ENCODE measurements around the gene FAM131A.

The FAM131A gene

DNA sequence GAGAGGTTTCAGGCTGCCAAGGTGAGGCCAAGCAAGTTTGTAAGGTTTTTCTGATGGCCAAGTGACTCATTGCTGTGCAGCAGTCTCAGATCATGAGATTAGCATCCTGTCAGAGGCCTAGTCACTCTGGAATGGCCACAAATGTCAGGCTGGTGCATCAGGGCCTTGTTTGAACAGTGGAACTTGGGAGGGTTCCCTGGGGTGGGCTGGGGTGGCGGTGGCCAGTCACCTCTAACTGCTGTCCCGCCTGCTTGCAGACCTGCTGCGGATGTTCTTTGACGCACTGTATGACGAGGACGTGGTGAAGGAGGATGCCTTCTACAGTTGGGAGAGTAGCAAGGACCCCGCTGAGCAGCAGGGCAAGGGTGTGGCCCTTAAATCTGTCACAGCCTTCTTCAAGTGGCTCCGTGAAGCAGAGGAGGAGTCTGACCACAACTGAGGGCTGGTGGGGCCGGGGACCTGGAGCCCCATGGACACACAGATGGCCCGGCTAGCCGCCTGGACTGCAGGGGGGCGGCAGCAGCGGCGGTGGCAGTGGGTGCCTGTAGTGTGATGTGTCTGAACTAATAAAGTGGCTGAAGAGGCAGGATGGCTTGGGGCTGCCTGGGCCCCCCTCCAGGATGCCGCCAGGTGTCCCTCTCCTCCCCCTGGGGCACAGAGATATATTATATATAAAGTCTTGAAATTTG lies 2.8 kb upstream of the FAM131A start:
- TF ChIP-seq, protein P1, sequence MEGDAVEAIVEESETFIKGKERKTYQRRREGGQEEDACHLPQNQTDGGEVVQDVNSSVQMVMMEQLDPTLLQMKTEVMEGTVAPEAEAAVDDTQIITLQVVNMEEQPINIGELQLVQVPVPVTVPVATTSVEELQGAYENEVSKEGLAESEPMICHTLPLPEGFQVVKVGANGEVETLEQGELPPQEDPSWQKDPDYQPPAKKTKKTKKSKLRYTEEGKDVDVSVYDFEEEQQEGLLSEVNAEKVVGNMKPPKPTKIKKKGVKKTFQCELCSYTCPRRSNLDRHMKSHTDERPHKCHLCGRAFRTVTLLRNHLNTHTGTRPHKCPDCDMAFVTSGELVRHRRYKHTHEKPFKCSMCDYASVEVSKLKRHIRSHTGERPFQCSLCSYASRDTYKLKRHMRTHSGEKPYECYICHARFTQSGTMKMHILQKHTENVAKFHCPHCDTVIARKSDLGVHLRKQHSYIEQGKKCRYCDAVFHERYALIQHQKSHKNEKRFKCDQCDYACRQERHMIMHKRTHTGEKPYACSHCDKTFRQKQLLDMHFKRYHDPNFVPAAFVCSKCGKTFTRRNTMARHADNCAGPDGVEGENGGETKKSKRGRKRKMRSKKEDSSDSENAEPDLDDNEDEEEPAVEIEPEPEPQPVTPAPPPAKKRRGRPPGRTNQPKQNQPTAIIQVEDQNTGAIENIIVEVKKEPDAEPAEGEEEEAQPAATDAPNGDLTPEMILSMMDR (IDR thresholded peaks at IDR 0.05) = no peak
- Mint-ChIP-seq H3K4me1 (peaks cover 35% of the 10 kb centered on the region), H3K4me3 (peak overlapping the region; percentile 62), H3K9me3 (no peaks in the 10 kb centered on the region), H3K27ac (peak overlapping the region; percentile 40), H3K27me3 (ENCODE audit: low read depth, poor library complexity) (peaks cover 7% of the 10 kb centered on the region), H3K36me3 (ENCODE audit: low read depth) (peaks cover 44% of the 10 kb centered on the region)
- DNase-seq = no peak

DNA sequence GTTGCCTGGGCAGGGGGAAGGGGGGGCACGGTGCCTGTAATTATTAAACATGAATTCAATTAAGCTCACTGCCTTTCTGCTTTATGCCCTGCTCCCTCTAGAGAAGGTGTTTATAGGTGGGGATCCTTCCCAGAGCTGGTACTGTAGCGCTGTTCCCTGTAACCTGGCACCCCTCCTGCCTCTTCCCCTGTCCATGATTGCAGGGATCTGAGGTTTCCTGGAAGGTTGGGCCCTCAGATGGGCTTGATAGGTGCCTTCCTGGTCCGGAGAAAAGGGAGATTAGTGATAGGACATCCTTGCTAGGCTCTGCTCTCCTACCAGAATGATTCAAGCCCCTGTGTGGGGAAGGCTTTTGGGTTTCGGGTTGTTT lies 2.1 kb upstream of the FAM131A start:
- TF ChIP-seq, protein P1 (IDR thresholded peaks at IDR 0.05) = no peak
- peak overlapping the region; percentile 97 for H3K27ac Mint-ChIP-seq
- peak overlapping the region; percentile 91 for H3K4me3 Mint-ChIP-seq
- peaks cover 7% of the 10 kb centered on the region for H3K27me3 Mint-ChIP-seq (ENCODE audit: low read depth, poor library complexity)
- H3K4me1 Mint-ChIP-seq = peaks cover 35% of the 10 kb centered on the region
- H3K9me3 Mint-ChIP-seq = no peaks in the 10 kb centered on the region
- H3K36me3 Mint-ChIP-seq (ENCODE audit: low read depth) = peaks cover 38% of the 10 kb centered on the region
- DNase-seq = no peak

DNA sequence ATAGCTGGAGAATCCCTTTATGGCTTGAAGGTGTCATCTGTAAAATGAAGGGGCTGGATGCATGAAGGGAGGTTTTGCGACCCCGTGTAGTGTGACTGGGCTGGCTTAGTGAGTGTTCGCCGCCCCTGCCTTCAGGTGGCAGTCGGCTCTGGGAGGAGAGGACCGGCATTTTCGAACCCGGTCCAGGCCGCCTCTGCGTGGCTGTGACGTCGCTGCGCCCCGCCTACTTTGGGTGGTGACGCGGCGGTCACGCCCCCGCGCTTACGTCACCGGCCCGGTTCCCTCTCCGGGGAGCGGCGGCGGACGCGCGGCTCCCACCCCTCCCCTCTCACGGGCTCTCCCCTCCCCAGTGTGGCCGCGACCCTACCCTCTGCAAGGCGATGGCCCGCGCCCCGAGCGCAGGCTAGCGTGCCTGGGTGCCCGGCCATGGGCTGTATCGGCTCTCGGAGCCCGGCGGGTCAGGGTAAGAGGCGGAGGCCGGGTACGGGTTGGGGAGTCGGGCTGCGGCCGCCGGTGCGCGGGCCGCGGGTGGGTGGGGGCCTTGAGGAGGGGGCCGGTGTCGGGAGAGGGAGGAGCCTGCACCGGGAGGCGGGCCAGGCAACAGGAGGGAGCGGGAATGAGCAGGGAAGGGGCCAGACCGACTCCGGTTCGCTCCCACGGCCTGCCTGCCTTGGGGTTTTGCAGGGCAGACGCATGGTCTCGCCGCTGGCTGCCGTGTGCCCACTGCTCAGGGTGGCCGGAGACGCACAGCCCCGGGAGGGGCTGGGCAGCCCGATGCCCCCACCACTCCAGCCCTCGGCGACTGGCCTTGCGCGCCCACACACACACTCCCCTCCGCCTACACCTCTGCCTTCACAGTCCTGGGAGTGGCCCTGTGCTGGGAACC lies 1.5 kb upstream of the FAM131A start:
- peaks cover 34% of the 10 kb centered on the region for H3K36me3 Mint-ChIP-seq (ENCODE audit: low read depth)
- H3K4me3 Mint-ChIP-seq = peak overlapping the region; percentile 91
- TF ChIP-seq, protein P1 (IDR thresholded peaks at IDR 0.05) = no peak
- H3K4me1 Mint-ChIP-seq = peaks cover 35% of the 10 kb centered on the region
- peaks cover 7% of the 10 kb centered on the region for H3K27me3 Mint-ChIP-seq (ENCODE audit: low read depth, poor library complexity)
- H3K9me3 Mint-ChIP-seq = no peaks in the 10 kb centered on the region
- H3K27ac Mint-ChIP-seq = peak overlapping the region; percentile 97
- DNase-seq = peak; percentile 95

DNA sequence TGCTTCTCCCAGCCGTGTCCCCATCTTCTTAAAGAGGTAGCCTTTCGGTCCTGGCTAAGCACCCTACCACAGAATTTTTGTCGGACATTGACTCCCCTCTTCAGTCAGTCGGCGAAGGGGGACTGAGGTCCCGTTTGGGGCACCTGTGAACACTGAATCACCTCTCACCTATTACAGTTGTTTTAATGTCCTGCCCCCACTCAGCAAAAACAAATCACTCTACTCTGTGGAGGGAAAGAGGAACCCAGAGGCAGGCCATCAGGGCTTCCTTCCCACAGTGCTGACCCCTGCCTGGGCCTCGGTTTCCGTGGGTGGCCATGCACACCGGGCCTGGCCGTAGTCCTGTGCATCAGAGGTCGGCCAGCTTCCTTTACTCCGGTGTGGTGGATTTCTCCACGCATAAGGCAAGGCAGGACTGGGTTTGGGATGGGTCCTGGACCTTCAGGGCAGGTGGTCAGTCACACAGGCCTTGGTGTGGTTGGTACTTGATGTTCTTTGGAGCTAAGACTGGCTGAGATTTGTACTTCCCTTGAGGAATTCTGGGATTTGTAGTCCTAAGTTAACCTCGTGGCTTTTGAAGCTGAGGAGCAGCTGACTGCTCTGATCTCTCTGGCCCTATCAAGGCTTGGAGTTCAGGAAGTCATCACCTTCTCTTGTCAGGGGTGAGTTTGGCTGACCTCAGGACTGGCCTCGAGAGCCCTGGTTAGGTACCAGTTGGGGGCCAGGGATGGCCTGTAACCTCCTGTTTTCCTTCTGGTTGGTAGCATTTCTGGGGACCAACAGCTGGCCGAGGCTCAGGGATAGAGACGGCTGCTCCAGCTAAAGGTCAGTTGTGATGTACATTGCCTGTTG lies 627 bp upstream of the FAM131A start:
- Mint-ChIP-seq H3K4me1 (peaks cover 35% of the 10 kb centered on the region), H3K27ac (peak overlapping the region; percentile 95), H3K36me3 (ENCODE audit: low read depth) (peaks cover 25% of the 10 kb centered on the region), H3K27me3 (ENCODE audit: low read depth, poor library complexity) (peaks cover 7% of the 10 kb centered on the region), H3K4me3 (peak overlapping the region; percentile 91), H3K9me3 (no peaks in the 10 kb centered on the region)
- TF ChIP-seq, protein P1 (IDR thresholded peaks at IDR 0.05) = no peak
- DNase-seq = no peak

DNA sequence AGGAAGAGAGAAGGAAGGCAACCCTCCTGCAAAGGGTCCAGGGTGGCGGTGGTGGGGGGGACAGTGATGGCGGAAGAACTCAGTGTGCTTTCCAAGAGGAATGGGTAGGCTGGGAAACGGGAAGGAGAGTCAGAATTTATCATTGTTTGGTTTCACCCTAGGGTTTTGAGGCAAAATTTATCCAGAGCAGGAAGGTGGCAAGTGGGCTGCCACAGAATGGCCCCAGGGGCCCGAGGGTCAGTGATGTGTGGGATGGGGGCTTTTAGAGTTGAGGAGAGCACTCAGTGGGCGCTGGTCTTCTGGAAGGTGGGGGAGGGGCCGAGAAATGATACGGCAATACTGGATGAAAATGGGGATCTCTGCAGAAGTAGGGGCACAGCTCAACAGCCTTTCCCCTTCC lies 581 bp downstream of the FAM131A start:
- peaks cover 7% of the 10 kb centered on the region for H3K27me3 Mint-ChIP-seq (ENCODE audit: low read depth, poor library complexity)
- no peak for DNase-seq
- TF ChIP-seq, protein P1 (IDR thresholded peaks at IDR 0.05) = no peak
- H3K27ac Mint-ChIP-seq = no peak overlapping the region
- H3K9me3 Mint-ChIP-seq = no peaks in the 10 kb centered on the region
- peaks cover 35% of the 10 kb centered on the region for H3K4me1 Mint-ChIP-seq
- H3K36me3 Mint-ChIP-seq (ENCODE audit: low read depth) = peaks cover 17% of the 10 kb centered on the region
- H3K4me3 Mint-ChIP-seq = peak overlapping the region; percentile 68

Data from nephron progenitor cell (in vitro differentiated cells).